GM18951 (cell line): ENCODE data around the gene USP30.

Experiments
- POLR2A ChIP-seq: IDR thresholded peaks from 4 replicates; pipeline ENCODE4 v1.6.1; 2011; ENCODE audit warnings: mild to moderate bottlenecking; ENCODE audit not compliant: insufficient read length, insufficient read depth; ENCODE audit errors: extremely low read depth
- in situ Hi-C: fragments of 300-500 bp; cut with MboI; formaldehyde crosslinking; loops from one replicate; pipeline ENCODE4 v1.12.0; 2022; ENCODE audit warnings: low sequenced_read_pairs, mixed read lengths, inconsistent platforms; ENCODE audit not compliant: unreplicated experiment

The USP30 gene

GRCh38 chr12:109130297-109131153 lies 78.1 kb downstream of the USP30 start:
- in situ Hi-C loops, result no loop called here
- TF ChIP-seq POLR2A, result no peak

- in situ Hi-C loops, result no loop called here
- TF ChIP-seq POLR2A, result no peak
Observed at GRCh38 chr12:109131154-109132050, 79.0 kb downstream of the USP30 start.

DNA sequence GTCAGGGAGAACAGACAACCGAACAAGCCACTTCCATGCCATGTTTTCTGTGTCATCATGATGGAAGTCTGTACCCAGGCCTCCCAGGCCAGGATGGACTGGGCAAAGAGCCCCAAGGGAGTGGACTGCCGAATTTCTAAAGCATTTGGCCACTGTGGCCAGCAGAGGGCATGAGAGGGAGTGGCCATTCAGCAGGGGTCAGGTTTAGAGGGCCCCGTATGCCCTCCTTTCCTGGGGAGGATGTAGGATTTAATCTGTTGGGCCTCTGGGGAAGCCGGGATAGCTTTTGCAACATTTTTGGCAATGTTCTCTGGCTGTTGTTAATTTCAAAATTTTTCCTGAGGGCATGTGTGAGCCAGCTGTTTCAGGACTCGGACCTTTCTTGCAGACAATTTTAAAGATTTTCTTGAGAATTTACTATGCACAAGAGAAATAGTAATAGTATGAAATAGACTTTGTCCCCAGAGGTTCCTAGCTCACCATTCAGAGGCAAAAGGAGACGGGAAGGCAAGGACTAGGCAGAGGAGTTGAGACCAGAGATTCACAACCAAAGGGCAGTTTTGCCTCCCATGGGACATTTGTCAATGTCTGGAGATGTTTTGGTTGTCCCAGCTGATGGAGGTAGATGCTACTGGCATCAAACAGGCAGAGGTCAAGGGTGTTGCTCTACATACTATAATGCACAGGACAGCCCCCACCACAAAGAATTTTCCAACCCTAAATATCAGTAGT lies 82.0 kb downstream of the USP30 start:
- no peak for TF ChIP-seq POLR2A
- in situ Hi-C loops, result no loop called here

DNA sequence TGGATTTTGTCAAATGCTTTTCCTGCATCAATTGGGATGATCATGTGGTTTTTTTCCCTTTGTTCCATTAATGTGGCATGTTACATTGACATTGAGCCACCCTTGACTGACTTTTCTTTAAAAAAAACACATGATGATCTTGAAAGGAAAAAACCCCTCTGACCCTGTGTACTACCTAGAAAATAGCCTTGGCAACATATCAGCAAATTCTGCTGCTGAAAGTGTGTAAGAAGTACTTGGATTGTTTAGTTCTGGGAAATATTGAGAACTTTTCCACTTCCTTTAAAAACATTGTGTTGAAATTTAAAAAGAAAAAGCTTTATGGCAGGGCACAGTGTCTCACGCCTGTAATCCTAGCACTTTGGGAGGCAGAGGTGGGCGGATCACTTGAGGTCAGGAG lies 84.7 kb downstream of the USP30 start:
- in situ Hi-C loops, result no loop called here
- TF ChIP-seq POLR2A, result no peak
